ENCODE measurements around the gene NPTXR.

NPTXR gene

DNA sequence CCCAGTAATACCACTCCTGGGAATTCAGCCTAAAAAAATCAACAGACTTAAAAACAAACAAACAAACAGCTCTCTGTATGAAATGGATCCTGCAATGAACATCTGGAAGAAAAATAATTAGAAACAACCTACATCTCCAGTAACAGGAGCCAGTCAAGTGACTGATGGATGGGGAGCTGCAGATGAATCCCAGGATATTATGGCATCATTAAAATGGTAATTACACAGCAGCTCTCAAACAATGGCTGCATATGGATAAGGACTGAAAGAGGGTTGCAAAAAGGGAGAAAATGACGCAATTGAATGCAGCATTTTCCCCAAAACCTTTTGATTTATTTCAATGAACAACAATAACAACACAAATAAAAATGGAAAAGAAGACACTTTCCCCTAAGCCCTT lies 4.1 kb downstream of the NPTXR start:
- no peak overlapping the region for H3K4me3 ChIP-seq (ENCODE audit: low read depth, low read length)
- TF ChIP-seq, protein P1, sequence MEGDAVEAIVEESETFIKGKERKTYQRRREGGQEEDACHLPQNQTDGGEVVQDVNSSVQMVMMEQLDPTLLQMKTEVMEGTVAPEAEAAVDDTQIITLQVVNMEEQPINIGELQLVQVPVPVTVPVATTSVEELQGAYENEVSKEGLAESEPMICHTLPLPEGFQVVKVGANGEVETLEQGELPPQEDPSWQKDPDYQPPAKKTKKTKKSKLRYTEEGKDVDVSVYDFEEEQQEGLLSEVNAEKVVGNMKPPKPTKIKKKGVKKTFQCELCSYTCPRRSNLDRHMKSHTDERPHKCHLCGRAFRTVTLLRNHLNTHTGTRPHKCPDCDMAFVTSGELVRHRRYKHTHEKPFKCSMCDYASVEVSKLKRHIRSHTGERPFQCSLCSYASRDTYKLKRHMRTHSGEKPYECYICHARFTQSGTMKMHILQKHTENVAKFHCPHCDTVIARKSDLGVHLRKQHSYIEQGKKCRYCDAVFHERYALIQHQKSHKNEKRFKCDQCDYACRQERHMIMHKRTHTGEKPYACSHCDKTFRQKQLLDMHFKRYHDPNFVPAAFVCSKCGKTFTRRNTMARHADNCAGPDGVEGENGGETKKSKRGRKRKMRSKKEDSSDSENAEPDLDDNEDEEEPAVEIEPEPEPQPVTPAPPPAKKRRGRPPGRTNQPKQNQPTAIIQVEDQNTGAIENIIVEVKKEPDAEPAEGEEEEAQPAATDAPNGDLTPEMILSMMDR (IDR thresholded peaks at IDR 0.05; ENCODE audit: low read depth, low read length, missing control alignments): no peak
- DNase-seq (ENCODE audit: low read depth): no peak

DNA sequence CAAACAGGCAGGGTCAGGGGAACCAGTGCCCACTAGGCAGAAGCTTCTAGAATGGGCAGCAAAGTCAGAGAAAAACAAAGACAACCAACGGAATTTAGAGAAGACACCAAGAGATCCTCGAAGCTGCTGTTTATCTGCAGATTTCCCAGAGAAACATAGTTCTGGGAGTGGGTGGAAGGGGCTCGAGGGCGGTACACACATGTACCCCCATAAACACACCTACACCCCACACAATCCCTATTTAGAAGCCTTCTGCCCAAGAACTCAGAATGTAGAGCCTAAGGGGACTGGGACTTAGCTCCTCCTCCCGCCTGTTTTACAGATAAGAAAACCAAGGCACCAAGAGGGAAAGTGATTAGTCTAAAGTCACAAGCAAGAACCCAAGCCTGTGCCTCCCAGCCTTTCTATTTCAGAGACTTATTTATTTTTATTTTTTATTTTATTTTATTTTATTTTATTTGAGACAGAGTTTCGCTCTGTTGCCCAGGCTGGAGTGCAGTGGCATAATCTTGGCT lies 6.4 kb downstream of the NPTXR start:
- no peak for DNase-seq (ENCODE audit: low read depth)
- TF ChIP-seq, protein P1 (IDR thresholded peaks at IDR 0.05; ENCODE audit: low read depth, low read length, missing control alignments): no peak
- H3K4me3 ChIP-seq (ENCODE audit: low read depth, low read length): no peak overlapping the region

DNA sequence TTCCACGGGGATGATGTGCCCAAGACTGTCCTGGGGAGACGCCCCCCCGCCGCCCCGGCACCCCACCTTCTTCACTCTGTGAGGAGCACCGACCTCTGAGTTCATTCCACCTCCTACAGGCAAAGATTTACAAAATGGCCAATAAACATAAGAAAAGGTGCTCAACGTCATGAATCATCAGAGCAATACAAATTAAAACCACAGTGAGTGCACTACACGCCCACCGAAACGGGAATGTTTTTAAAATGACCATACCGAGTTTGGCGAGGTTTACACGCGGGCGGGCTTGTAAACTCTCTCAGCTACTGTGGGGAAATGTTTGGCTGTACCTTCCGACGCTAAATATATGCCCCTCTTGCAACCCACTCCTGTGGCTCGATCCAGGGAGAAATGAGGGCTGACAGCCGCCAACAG lies 7.9 kb downstream of the NPTXR start:
- TF ChIP-seq, protein P1 (IDR thresholded peaks at IDR 0.05; ENCODE audit: low read depth, low read length, missing control alignments): no peak
- no peak for DNase-seq (ENCODE audit: low read depth)
- H3K4me3 ChIP-seq (ENCODE audit: low read depth, low read length): no peak overlapping the region

DNA sequence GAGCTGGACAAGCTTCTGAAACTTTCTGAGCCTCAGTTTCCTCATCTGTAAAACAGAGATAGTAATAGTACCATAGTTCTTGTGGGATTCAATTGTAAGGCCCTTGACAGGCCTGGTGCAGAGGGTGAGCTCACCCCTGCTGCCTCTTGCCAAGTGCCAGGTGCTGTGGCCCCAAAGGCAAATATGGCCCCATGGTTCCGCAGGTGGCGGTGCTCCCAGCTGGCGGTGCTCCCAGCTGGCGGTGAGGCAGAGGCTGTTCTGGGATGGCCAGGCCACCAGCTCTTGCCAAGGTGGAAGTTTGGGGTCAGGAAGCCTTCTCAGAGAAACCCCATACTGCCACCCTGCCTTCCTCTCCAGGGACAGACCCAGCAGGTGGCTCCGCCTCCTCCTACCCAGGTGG lies 8.8 kb downstream of the NPTXR start:
- DNase-seq (ENCODE audit: low read depth): no peak
- no peak overlapping the region for H3K4me3 ChIP-seq (ENCODE audit: low read depth, low read length)
- TF ChIP-seq, protein P1 (IDR thresholded peaks at IDR 0.05; ENCODE audit: low read depth, low read length, missing control alignments): no peak

DNA sequence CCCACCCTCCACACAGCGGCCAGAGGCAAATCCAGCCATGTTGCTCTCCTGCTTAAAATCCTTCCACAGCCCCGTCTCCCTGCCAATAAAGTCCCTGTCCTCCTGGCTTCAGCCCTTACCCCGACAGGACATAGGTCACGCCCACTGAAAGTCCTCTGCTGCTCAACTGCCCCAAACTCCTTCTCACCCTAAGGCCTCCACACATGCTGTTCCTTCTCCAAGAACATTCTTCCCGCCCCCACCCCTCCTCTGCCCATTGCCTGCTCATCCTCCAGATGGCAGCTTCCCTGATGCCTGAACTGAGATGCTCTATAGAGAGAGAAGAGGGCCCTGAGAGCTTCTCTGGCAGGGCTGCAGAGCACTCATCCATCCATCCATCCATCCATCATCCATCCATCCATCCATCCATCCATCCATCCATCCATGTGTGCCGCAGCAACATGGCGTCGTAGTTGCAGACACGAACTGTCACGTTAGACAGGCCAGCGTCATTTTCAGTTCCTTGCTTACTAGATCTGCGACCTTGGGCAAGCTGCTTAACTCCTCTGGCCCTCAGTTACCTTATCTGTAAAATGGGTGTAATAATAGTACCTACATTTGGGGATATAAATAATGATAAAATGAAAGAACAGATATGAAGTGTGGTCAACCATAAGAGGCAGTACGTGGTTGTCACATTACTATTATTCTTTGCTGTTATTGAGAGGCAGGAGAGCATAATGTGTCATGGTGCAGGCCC lies 9.4 kb downstream of the NPTXR start:
- TF ChIP-seq, protein P1 (IDR thresholded peaks at IDR 0.05; ENCODE audit: low read depth, low read length, missing control alignments): no peak
- H3K4me3 ChIP-seq (ENCODE audit: low read depth, low read length): no peak overlapping the region
- no peak for DNase-seq (ENCODE audit: low read depth)

DNA sequence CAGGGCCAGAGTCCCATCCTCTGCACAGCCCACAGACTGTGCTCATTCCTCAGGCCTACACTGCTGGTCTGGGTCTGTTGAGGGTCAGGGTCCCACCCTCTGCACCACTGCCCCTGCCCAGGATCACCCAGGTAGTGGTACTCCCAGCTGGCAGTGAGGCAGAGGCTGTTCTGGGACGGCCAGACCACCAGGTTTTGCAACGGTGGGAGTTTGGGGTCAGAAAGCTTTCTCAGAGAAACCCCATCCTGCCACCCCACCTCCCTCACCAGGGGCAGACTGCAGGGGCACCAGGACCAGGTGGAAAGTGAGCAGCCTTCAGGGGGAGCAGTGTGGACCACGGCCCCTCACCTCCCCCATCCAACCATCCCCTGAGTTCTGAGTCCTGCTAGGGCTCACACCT lies 10.8 kb downstream of the NPTXR start:
- no peak overlapping the region for H3K4me3 ChIP-seq (ENCODE audit: low read depth, low read length)
- TF ChIP-seq, protein P1 (IDR thresholded peaks at IDR 0.05; ENCODE audit: low read depth, low read length, missing control alignments): no peak
- DNase-seq (ENCODE audit: low read depth): no peak

All from GM12864 (cell line).